KBM-7 (cell line): ENCODE measurements around the gene SOS1.

Experiments
- DNase-seq: peaks from one replicate; pipeline ENCODE4 v3.0.0-alpha.2; 2015
- in situ Hi-C: fragments of 300-500 bp; cut with MboI; formaldehyde crosslinking; loops from 2 replicates; pipeline ENCODE4 v1.14.3; 2020; ENCODE audit warnings: low sequenced_read_pairs, low pct_unique_long_range_greater_than_20kb, mixed read lengths

The SOS1 gene

DNA sequence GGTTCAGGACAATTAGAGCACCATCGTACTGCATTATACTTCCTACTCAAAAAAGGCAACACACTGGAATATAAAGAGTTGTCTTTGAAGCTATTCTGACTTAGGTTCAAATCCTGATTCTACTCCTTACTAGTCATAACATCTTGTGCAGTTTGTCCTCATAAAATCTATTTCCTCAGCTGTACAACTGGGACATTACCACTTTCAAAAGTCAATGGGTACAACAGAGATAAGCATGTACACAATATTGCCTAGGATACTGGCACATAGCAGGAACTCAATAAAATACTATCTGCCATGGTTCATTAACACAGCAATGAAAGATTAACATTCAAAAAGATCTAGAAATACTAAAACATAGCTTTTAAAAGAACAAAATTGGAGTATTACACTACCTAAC, 11.3 kb downstream of the SOS1 start:
- in situ Hi-C loops: no loop called here
- DNase-seq: no peak

DNA sequence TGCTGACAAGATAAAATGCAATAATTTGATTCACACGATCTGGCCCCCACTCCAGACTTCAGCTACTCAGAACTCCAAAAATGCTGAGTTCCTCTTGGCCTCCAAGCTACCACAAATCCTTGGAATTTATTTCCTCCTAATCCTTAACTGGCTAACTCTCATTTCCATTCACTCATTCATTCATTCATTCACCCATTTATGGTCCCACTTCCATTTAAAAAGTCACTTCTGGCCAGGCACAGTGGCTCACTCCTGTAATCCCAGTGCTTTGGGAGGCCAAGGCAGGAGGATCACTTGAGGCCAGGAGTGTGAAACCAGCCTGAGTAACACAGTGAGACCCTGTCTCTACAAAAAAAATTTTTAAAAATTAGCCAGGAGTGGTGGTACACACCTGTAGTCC, 12.5 kb downstream of the SOS1 start:
- DNase-seq: no peak

DNA sequence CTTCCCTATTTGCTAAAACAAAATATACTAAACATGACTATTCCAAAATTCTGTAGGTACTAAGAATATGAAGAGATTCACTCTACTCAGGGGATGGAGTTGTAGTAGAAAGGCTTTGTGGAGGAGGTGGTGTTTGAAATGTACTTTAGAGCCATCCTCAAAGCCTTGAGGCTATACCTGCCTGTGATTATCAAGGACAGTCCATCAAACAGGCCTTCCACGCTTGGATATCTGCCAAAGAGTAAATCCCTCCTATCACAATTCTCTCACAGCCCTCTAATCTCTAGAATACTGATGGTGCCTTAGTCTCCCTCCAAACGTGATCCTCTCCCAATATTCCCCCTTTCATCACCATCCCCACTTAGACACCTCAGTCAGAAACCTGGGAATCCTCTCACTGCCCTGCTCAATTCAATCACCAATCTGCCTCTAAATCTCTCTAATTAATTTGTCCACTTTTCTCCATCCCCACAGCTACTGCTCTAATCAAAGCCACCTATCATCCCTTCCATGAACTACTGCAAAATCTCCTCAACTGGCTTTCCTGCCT, 13.1 kb downstream of the SOS1 start:
- no peak for DNase-seq
- in situ Hi-C loops: no loop called here

More for the DNA sequence above, 12.5 kb downstream of the SOS1 start:
- in situ Hi-C loops: no loop called here

DNA sequence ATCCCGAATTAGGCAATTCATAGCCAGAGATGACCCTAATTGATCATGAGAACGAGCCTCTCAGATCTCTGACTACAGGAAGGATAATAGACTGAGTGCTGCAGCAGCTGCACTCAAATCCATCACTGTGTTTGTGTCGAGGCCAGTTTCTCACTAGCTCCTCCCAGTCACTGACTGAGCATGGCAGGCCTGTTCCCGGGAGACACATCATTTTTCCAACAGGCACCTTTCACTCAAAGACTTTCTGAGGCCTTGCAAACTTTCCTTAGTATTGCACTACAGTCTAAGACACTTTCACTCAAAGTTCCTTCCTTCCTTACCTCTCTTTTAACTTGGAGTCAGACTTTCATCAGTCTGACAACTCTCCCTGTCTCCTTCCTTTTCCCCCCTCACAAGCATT, 13.7 kb downstream of the SOS1 start:
- in situ Hi-C loops: no loop called here
- no peak for DNase-seq

DNA sequence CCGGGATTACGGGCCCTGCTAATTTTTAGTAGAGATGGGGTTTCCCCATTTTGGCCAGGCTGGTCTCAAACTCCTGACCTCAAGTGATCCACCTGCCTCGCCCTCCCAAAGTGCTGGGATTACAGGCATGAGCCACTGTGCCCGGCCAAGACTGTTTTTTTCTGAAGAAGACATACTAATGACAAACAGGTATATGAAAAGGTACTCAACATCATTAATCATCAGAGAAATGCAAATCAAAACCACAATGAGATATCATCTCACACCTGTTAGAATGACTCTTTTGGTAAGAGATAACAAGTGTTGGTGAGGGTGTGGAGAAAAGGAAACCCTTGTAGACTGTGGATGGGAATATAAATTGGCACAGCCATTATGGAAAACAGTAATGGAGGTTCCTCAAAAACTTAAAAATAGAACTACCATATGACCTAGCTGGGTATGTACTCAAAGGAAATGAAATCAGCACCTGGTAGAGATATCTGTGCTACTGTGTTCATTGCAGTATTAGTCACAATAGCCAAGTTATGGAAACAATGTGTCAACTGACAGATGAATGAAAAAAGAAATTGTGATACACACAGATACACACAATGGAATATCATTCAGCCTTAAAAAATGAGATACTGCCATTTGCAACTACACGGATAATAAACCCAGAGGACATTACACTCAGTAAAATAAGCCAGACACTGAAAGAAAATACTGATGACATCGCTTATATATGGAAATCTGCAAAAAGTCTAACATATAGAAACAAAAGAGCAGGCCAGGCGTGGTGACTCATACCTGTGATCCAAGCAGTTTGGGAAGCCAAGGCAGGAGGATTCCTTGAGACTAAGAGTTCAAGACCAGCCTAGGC, 20.8 kb downstream of the SOS1 start:
- no peak for DNase-seq
- in situ Hi-C loops: no loop called here

DNA sequence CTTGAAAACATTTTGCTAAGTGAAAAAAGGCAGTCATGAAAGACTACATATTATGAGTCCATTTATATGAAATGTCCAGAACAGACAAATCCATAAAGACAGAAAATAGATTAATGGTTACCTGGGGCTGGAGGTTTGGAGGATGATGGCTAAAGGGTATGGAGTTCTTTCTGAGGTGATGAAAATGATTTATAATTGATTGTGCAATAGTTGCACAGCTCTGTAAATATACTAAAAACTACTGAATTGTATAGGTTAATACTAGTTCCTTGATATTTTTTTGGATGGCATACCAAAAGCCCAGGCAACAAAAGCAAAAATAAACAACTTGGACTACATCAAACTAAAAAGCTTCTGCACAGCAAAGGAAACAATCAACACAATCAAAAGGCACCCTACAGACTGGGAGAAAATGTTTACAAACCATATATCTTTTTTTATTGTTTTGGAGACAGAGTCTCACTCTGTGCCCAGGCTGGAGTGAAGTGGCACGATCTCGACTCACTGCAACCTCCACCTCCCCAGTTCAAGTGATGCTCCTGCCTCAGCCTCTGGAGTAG, 21.5 kb downstream of the SOS1 start:
- no peak for DNase-seq
- in situ Hi-C loops: no loop called here

DNA sequence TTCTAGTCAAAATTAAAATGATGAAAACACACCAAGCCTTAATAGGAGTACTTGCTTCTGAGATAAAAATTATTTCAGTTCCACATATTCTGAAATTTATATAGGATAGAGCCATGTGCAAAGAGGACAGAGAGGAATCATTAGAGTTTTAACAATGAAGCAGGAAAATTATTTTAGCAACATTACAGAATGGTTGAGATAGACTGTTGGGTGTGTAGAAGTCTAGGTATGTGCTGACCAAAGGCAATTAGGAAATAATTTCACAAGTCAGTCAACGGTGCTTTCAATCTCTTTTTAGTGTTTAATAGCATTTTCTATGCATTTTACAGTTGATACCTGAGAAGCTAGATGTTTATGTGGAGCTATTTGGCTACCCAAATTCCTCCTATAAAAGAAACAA, 25.2 kb downstream of the SOS1 start:
- in situ Hi-C loops: no loop called here
- no peak for DNase-seq

DNA sequence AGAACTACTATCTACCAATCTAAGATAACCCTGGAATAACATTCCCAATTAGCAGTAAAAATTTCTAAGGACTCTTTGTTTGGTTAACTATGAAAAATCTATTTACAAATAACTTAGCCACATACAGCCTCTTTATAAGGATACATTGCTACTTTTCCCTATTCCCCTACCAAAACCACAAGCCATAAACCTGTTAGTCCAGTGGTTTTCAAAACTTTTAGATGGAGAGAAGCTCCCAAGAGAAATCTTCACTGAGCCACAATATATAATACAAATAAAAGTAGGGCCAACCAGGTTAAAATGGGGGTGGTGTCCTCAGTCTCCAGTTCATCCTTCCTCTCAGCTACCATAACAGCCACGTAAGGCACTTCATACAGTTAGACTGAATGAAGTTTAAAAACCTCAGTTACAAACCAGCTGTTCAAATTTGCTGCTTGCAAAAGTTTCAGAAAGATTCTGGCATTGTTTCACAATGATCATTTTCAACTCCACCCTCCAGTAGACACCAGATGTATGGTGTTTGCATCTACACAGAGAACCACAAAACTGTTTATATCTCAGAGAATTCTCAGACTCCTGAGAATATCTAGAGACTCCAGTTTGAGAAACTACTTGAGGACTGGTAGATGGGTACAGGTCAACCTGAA, 26.0 kb downstream of the SOS1 start:
- no peak for DNase-seq

DNA sequence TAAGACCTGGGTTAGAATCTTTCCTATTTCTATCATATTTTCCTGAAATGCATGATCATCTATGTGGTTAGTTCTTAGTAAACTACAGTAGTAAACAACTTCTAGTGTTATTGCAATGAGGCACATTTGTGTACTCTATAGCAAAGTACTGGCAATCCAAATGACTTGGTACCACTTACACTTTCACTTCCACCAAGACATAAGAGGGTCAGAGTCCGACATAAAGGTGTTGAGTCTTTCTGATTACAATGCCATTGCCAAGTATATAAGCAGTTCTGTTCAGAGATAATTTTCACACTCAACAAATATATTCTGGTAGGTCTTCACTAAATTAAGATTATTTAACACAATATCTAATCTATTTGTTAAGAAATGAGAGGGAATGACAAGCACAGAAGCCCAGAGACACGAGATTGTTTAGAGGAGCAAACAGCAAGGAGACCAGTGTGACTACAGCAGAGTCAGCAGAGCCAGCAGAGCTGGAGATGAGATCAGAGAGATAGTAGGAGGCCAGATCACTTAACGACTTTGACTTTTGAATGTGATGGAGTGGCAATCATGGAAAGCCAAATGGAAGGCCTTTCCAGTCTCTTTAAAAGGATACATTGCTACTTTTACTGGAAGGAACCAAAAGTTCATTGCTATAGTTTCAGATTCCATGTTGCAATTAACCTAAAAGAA, 27.5 kb downstream of the SOS1 start:
- in situ Hi-C loops: no loop called here
- no peak for DNase-seq

More for the DNA sequence above, 26.0 kb downstream of the SOS1 start:
- in situ Hi-C loops: no loop called here

DNA sequence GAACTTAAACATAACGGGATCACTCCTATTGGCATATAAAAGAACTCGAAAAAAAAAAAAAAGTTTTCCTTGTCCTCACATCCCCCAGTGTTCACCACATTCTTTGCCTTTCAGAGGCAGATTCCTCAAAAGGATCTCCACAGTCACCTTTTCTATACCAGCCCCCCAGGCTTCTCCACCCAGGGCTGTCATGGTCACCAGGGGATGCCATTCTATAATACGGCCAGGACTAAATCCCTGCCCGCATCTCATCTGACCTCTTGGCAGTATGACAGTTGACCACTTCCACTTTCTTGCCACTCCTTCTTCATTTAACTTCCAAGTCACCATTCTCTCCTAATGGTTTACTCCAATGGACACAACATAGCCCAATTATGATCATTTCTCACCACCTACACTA, 29.3 kb downstream of the SOS1 start:
- in situ Hi-C loops: no loop called here

DNA sequence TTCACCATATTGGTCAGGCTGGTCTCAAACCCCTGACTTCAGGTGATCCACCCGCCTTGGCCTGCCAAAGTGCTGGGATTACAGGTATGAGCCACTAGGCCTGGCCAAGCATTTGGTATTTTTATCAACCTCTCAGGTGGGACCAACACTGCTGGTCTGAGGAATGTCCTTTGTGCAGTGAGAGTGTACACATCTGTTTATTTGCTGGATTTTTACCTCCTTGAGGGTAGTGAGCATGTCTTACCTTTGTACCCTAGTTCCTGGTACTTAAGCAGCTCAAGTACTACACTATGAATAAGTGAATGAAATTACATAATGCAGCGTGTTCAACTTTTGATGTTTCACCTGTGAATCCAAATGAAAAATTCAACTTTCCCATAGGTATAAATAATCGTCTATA, 29.8 kb downstream of the SOS1 start:
- no peak for DNase-seq
- in situ Hi-C loops: no loop called here

More for the DNA sequence above, 29.3 kb downstream of the SOS1 start:
- DNase-seq: no peak

DNA sequence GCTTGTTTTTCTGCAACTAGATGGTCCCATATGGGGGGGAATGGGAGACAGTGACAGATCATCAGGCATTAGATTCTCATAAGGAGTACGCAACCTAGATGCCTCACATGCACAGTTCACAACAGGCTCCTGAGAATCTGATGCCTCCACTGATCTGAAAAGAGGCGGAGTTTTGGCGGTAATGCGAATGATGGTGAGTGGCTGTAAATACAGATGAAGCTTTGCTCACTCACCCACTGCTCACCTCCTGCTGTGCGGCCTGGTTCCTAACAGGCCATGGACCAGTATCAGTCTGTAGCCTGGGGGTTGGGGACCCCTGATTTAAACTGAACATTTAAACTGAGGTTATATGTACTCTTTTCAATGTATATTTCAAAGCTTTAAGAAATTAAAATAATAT, 40.7 kb downstream of the SOS1 start:
- in situ Hi-C loops: no loop called here

DNA sequence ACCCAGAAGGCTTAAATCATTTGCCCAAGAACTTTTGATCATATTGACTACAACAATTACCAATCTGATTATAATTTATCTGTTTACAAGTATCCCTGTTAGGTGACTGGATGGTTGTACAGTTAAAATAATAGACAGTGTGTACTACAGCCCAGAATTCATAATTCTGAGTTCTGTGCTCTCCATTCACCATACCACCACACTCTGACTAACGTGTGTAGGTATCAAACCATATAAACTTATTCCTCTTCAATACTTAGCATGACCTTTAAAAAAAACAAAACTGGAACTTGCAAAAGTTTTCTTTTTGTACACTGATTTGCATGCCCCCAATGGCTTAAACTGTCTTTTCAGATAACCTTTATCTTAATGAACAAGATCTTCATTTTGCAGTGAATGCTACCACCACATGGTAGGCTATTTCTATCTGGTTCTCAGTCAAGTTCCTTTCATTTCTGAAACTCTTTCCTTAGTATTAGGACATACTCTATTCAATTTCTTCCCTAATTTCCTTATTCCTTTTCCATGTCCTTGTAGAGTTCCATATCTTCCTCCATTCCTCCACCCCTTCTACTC, 50.9 kb downstream of the SOS1 start:
- DNase-seq: no peak
- in situ Hi-C loops: loop anchor here (25.0 kb wide), 1 partner anchor 167 kb away; the partner anchor contains the start of gene CDKL4

More for the DNA sequence above, 40.7 kb downstream of the SOS1 start:
- no peak for DNase-seq

DNA sequence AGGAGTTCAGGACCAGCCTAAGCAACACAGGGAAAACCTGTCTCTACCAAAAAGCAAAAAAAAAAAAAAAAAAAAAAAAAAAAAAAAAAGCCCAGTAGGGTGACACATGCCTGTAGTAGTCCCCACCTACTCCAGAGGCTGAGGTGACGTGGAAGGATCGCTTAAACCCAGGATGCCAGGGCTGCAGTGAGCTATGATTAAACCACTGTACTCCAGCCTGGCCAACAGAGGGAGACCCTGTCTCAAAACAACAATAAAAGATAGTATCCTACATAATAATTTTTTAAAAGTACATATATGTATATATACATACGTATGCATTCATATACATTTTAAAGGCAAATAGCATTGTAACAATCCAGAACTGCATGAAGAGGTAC, 51.7 kb downstream of the SOS1 start:
- in situ Hi-C loops: loop anchor here (25.0 kb wide), 1 partner anchor 168 kb away; the partner anchor contains the start of gene CDKL4
- DNase-seq: no peak

DNA sequence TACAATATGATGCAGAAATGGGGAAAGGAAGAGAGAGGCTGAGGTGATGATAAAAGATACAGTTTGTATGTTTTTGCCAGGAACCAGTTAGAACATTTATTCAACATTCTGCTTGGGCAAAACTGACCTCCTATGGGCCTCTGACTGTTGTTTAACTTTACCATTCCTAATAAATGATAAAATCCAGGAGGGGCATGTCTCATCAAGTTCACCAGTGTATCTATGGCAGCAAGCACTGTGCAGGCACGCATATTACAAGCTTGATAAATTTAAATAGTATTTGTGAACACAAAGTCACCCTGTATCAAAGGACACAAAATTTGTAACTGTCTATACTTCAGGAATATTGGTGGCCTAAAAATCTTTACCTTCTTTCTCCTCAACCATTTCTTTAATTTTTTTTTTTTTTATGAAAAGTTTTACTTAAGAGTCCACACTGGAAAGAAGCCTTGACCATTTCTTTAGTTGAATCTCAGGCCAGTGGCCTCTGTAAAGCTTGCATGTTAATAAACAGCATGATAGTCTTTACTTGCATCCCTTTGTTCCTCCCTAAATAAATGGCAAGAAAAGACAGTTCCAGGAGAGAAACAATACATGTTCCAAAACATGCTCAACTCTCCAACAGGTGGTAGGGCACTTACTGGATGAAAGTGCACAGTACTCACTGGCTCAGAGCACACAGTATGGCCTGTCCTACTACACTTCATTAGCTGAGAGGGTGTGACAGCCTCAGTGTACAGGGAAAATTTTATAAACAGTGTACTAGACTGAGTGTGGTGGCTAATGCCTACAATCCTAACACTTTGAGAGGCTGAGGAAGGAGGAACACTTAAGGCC, 52.3 kb downstream of the SOS1 start:
- in situ Hi-C loops: loop anchor here (25.0 kb wide), 1 partner anchor 169 kb away; the partner anchor contains the start of gene CDKL4
- DNase-seq: no peak

DNA sequence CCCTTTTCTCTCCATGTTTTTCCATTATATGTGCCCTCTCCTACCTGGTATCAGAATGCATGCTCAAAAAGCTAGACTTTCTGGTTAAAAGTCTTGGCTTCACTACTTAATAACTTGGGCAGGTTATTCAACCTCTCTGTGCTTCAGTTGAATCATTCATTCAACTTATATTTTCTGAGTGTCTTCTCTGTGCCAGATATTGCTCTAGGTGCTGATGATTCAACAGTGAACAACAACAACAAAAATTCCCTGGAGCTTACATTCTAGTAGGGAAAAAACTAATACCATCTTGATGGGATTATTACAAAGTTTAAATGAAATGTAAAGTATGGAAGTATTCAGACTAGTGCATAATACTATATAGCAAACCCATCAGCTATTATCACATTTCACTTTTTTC, 55.2 kb downstream of the SOS1 start:
- DNase-seq: no peak
- in situ Hi-C loops: loop anchor here (25.0 kb wide), 1 partner anchor 172 kb away; the partner anchor contains the start of gene CDKL4

DNA sequence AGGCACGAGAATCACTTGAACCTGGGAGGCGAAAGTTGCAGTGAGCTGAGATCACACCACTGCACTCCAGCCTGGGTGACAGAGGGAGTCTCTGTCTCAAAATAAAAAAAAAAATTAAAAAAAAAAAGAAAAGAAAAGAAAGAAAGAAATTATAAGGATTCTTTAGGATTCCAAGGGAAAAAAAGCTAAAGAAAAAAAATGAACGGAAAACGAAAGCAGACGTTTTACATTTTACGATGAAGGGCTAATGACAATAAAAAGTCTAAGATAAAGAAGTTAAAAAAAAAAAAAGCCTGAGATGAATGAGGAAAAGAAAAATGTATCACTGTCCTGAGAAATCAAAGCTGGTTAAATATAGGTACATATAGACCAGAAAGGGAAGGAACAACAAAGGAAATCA, 58.5 kb downstream of the SOS1 start:
- in situ Hi-C loops: loop anchor here (25.0 kb wide), 1 partner anchor 175 kb away; the partner anchor contains the start of gene CDKL4
- DNase-seq: no peak

DNA sequence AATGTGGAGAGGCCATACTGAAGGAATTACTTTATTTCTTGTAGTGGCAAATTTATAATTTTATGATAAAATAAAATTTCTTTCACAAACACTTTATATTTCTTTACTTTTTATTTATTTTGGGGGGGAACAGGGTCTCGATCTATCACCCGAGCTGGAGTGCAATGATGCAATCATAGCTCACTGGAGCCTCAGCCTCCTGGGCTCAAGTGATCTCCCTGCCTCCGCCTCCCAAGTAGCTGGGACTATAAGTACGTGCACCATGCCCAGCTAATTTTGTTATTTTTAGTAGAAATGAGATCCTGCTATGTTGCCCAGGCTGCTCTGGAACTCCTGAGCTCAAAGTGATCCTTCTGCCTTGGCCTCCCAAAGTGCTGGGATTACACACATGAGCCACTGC, 59.6 kb downstream of the SOS1 start:
- DNase-seq: no peak
- in situ Hi-C loops: loop anchor here (25.0 kb wide), 1 partner anchor 176 kb away; the partner anchor contains the start of gene CDKL4
